Smooth muscle cell of the brain vasculature (primary cell): ENCODE measurements around the gene BICD1.

Experiments used
- DNase-seq: peaks from one replicate; pipeline ENCODE4 v3.0.0-alpha.2; 2012; ENCODE audit warnings: low read depth, low spot score

The BICD1 gene

GRCh38 chr12:32102234-32102633, 4.4 kb upstream of the BICD1 start:
- DNase-seq: no peak

GRCh38 chr12:32104572-32105355, 1.9 kb upstream of the BICD1 start:
- no peak for DNase-seq

GRCh38 chr12:32105986-32106516, 596 bp upstream of the BICD1 start:
- no peak for DNase-seq

- no peak for DNase-seq
Observed at GRCh38 chr12:32107359-32108267, 966 bp downstream of the BICD1 start.

- DNase-seq: no peak
Observed at GRCh38 chr12:32108787-32109186, 2.1 kb downstream of the BICD1 start.

- no peak for DNase-seq
Observed at GRCh38 chr12:32110417-32110816, 3.8 kb downstream of the BICD1 start.

DNA sequence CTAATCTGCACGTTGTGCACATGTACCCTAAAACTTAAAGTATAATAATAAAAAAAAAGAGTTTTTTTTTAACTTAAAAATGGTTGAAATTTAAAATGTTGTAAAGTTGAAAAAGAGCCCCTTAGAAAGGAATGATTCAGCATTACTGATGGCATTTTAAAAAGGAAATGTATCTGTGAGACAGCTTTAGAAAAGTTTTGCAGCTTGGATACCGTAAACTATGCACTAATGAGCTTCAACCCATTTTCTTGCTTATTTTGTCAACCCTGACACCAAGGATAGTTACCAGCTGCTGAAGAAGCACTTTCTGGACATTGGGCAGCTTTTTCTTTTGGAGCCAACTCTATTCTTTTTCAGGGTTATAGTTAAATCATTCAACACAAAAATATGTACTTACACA, 4.3 kb downstream of the BICD1 start:
- no peak for DNase-seq

DNA sequence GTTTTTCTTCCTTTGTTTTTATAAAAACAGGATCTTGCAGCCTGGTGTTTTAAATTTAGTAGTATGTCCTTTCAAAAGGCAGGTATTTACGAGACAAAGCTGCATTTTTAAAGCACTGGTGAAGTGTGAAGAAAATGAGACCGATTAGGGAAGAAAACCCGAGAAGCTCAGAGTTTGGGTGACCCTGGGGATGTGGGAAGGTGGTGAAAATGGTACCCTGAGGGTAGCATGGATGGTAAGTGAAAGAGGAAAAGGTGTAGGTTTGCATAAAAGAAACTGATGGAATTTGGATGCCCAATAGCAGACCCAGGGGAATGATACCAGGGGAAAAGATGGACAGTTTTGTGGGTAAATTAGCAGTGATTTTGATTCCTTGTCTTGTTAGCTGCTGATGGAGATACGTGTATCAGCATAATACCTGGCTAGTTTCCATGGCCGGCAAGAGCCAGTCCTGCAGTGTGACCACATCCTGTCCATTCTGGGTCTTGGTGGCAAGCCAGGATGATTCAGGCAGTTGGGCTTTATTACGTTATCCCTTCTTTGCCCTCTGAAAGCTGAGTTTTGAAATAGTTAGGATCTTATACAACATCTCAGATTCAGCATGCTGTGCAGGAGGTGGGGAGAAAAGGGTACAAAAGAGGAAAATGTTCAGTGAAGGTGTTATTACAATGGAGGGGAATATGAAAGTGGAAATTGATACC, 8.9 kb downstream of the BICD1 start:
- DNase-seq: peak; percentile 93

DNA sequence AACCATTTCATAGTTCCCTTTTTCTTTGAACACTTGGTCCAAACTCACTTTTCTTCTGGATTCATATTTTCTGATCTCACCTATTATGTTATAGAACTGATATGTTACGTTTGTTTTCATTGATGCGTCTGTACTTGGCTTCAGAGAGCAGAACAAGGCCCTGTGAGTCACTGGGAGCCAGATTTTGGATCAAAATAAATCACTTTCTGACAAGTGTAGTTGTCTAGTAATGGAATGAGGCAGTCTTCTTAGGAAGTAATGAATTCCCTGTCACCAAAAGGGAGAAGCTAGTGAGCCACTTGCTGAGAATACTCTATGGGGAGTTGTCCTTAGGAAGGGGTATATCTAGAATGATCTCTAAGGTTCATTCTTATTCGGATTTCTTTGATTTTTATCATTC, 10.2 kb downstream of the BICD1 start:
- no peak for DNase-seq

GRCh38 chr12:32117316-32117715, 10.7 kb downstream of the BICD1 start:
- DNase-seq: no peak

- DNase-seq: no peak
Observed at GRCh38 chr12:32118806-32119205, 12.2 kb downstream of the BICD1 start.

- no peak for DNase-seq
Observed at GRCh38 chr12:32120419-32120818, 13.8 kb downstream of the BICD1 start.

- no peak for DNase-seq
Observed at GRCh38 chr12:32124637-32125036, 18.0 kb downstream of the BICD1 start.

GRCh38 chr12:32125455-32126084, 18.9 kb downstream of the BICD1 start:
- no peak for DNase-seq

- no peak for DNase-seq
Observed at GRCh38 chr12:32126720-32127119, 20.1 kb downstream of the BICD1 start.

DNA sequence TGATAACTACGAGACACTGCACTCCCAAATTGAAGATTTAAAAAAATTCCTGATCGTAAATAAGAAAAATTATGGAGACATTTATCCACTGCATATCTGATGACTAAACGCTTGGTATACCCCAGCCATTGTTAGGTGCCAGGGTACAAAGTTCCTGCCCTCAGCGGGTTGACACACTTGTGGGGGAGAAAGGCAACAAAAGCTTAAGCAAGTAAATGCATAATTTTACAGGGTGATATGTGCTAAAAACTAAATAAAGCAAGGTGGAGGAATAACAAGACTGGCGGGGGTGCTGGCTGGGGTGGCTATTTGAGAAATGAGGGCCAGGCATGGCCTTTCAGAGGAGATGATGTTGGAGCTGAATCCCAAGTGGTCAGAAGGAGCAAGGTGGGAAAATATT, 25.0 kb downstream of the BICD1 start:
- DNase-seq: no peak

- DNase-seq: no peak
Observed at GRCh38 chr12:32134101-32134888, 27.6 kb downstream of the BICD1 start.

DNA sequence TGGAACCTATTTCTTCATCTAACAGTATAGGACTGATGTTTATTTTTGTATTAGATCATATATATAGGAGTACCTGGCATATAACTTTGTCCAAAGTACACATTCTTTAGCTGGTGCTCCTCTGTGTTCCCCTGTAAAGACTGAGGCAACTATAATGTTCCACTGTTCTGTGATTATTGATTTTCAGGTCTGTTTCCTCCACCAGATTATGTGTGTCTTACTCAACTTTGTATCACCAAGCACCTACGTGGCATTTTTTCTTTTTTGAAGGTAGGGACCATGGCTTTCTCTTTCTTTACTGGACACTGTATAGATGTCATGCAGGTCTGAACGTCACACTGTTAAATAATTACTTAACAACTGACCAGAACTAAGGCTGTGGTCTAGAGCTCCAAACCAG, 29.3 kb downstream of the BICD1 start:
- no peak for DNase-seq

GRCh38 chr12:32136404-32136803, 29.8 kb downstream of the BICD1 start:
- no peak for DNase-seq

DNA sequence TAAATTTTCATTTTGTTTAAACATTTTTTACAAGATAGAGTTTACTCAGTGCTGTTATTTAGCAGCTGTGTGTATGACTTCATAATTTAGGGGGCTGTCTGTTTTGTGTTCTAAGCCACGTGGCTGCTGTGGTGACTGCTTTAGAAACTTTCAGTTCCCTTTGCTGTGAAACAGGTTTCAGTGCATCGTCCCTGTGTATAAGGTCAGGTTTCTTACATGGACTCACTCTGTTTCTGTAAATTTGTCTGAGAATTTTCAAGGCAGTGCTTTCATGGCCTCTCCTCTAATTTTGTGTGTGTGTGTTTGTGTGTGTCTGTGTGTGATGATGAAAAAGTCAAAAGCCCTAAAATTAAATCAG, 32.4 kb downstream of the BICD1 start:
- DNase-seq: no peak

GRCh38 chr12:32140877-32141276, 34.2 kb downstream of the BICD1 start:
- no peak for DNase-seq
